Ovary (tissue), 9 donors: ENCODE results near the gene CA10. TPM values are rescaled to one million over a fixed set of nuclear protein-coding genes. Genes with fewer than 3 reads are reported as not detected.

Experiments used
- DNase-seq, 5 donors: peaks; one replicate each; pipeline ENCODE4 v3.0.0-alpha.2; 2019 to 2020
- H3K27ac ChIP-seq, 2 donors: fragments of 200-600 bp; one replicate each; pipeline versions ENCODE4 v1.5.1 to v1.8.0; 2019 to 2022
- H3K27me3 ChIP-seq: fragments of 200-600 bp; one replicate; pipeline ENCODE4 v1.8.0; 2022
- H3K36me3 ChIP-seq: fragments of 200-600 bp; sonication (generic); one replicate; pipeline ENCODE4 v1.5.1; 2019
- H3K4me1 ChIP-seq: one replicate; pipeline ENCODE4 v1.8.1; 2013; ENCODE audit warnings: mild to moderate bottlenecking, moderate library complexity; ENCODE audit not compliant: insufficient read depth
- H3K4me3 ChIP-seq: fragments of 200-600 bp; sonication (generic); one replicate; pipeline ENCODE4 v1.5.1; 2017
- H3K9me3 ChIP-seq, 2 donors: fragments of 200-600 bp in 1 of 2; sonication (generic) in 1 of 2; one replicate each; pipeline versions ENCODE4 v1.5.1 to v1.8.1; 2013 to 2019; ENCODE audit warnings: mild to moderate bottlenecking in 1 of 2, moderate library complexity in 1 of 2
- CTCF ChIP-seq, 3 donors: fragments of 450-650 bp in 2 of 3; fragments of 200-600 bp in 1 of 3; IDR thresholded peaks; one replicate each; pipeline versions ENCODE4 v1.5.1 to v1.8.0; 2016 to 2022; ENCODE audit warnings: antibody characterized with exemption in 3 of 3, mild to moderate bottlenecking in 1 of 3
- EP300 ChIP-seq: sonication (generic); formaldehyde crosslinking; IDR thresholded peaks from one replicate; pipeline ENCODE4 v1.6.1; 2017; ENCODE audit warnings: antibody characterized with exemption
- POLR2A ChIP-seq: fragments of 450-650 bp; IDR thresholded peaks from one replicate; pipeline ENCODE4 v1.6.1; 2017; ENCODE audit warnings: antibody characterized with exemption, mild to moderate bottlenecking, moderate library complexity
- WGBS, 3 donors: extraction: QIAGEN DNeasy Blood & Tissue Kit in 1 of 3; methylation state at CpG; one replicate each; pipeline versions ENCODE4 v1.1.5 to v1.1.7; 2013 to 2017; 5-methylcytosine and 5-hydroxymethylcytosine counted together
- intact Hi-C, 4 donors: fragments of 100-400 bp; cut with DNase I; formaldehyde crosslinking; loops; one replicate each; pipeline versions ENCODE4 v1.11.0 to v1.15.1; 2022 to 2023
- polyA plus RNA-seq, 2 donors: library from polyadenylated mRNA; stranded (reverse); fragments of 200-250 nt in 1 of 2; fragments of 350-450 nt in 1 of 2; fragmentation: Illumina TruSeq in 1 of 2; extraction: RNeasy Lipid Tissue Mini Kit (QIAGEN cat#74804) in 1 of 2; gene quantifications; one replicate each; pipeline ENCODE4 v1.2.3, GENCODE V29; 2013 to 2014
- total RNA-seq, 7 donors: library from RNA; depleted of rRNA in 2 of 7; stranded (reverse); fragments of >200 nt in 2 of 7; fragmentation: NEBNext Ultra II Directional in 3 of 7; extraction: Animal tissue kit (Norgen Biotek cat#: 25700) in 3 of 7; gene quantifications; one replicate each; pipeline versions ENCODE4 v1.1.0 to v1.2.4, GENCODE V29; 2016 to 2023
- donor health status: DM: no; HTN: no; CAD: no; lungs with moderate emphysema.
- donor health status: DM: no; HTN: no; CAD: no.
- donor health status: Bipolar disorder and iron deficiency.
- donor health status: DM: yes; HTN: yes; CAD: no.
- donor health status: DM: no; HTN: no; CAD: no.
- donor health status: DM: yes; HTN: yes; CAD: no.

The CA10 gene
- total and polyA plus RNA-seq, 9 donors: 0.34 to 4.3 (median 1.2) TPM; not detected in 2

GRCh38 chr17:51666971-51667705 is 491.4 kb downstream of the CA10 start:
- Histone ChIP-seq H3K9me3 (no peaks in the 10 kb centered on the region), H3K4me3 (no peak overlapping the region), H3K27me3 (no peaks in the 10 kb centered on the region), H3K4me1 (no peaks in the 10 kb centered on the region), H3K27ac (no peak overlapping the region), H3K36me3 (no peaks in the 10 kb centered on the region)
- TF ChIP-seq POLR2A: no peak
- TF ChIP-seq CTCF (IDR thresholded peaks at IDR 0.05): no peak
- TF ChIP-seq EP300: no peak
- intact Hi-C loops: no loop called here
- 42 to 59% (median 56%) methylated on average over 1 of the region's 1 CpG for WGBS, 3 donors
- no peak for DNase-seq

DNA sequence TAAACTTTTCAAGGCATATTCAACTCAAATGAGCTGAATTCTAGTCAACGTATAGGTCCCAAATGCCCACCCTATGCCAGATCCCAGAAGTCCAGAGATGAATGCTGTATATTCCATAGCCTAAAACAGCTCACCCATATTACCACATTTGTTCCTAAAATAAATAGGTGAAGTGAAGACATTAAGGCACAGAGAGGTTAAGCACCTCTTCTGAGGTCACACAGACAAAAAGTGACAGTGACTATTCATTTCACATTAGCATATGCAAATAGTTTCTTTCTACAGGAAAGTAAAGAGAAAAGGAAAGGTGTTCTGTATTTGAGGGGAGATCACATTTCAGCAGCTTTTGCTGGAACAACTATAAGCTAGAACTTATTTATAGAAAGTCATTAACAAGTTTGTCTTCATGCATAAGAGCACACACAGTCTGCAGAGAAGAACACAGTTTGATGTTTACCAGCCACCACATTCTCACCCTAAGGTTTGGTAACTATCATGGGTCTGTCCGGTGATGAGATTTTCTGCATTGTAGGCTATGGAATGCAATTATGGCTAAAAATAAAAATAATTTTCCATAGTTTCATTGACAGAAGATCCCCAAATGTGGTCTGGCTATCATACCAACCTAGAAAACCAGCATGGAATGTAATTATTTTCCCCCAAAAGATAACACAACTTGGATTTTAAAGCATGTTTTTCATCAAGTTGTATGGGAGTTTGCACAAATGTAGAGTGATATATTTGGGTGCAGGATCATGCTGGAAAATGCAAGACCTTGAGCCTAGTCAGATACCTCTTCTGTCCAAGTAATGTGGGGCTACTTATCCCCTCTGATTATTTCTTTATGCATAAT is 496.1 kb downstream of the CA10 start:
- Histone ChIP-seq H3K36me3 (no peaks in the 10 kb centered on the region), H3K9me3 (no peaks in the 10 kb centered on the region), H3K27ac (no peak overlapping the region), H3K4me3 (no peak overlapping the region), H3K27me3 (no peaks in the 10 kb centered on the region), H3K4me1 (no peaks in the 10 kb centered on the region)
- WGBS, 3 donors: 39 to 58% (median 43%) methylated on average over 2 of the region's 2 CpGs
- no peak for DNase-seq
- intact Hi-C loops: no loop called here
- no peak for TF ChIP-seq CTCF (IDR thresholded peaks at IDR 0.05)
- no peak for TF ChIP-seq POLR2A
- TF ChIP-seq EP300: no peak

- DNase-seq: no peak
- no peak overlapping the region for H3K4me3 ChIP-seq
- H3K27ac ChIP-seq: no peak overlapping the region
- WGBS, 3 donors: 43 to 60% (median 44%) methylated on average over 4 of the region's 4 CpGs
- TF ChIP-seq CTCF (IDR thresholded peaks at IDR 0.05): no peak
- H3K9me3 ChIP-seq: no peaks in the 10 kb centered on the region
- intact Hi-C loops: no loop called here
- no peaks in the 10 kb centered on the region for H3K27me3 ChIP-seq
- H3K36me3 ChIP-seq: no peaks in the 10 kb centered on the region
- no peaks in the 10 kb centered on the region for H3K4me1 ChIP-seq
These were observed 497.1 kb downstream of the CA10 start for GRCh38 chr17:51661403-51661802.

GRCh38 chr17:51660266-51660665 is 498.2 kb downstream of the CA10 start:
- 77 to 79% (median 79%) methylated on average over 4 of the region's 4 CpGs for WGBS, 3 donors
- TF ChIP-seq EP300 (no peak), CTCF (IDR thresholded peaks at IDR 0.05) (no peak), POLR2A (no peak)
- DNase-seq: no peak

More at GRCh38 chr17:51660266-51660665, 498.2 kb downstream of the CA10 start:
- H3K27ac ChIP-seq: no peak overlapping the region
- no peaks in the 10 kb centered on the region for H3K36me3 ChIP-seq
- intact Hi-C loops: no loop called here
- H3K27me3 ChIP-seq: no peaks in the 10 kb centered on the region
- H3K4me3 ChIP-seq: no peak overlapping the region
- H3K4me1 ChIP-seq: no peaks in the 10 kb centered on the region
- H3K9me3 ChIP-seq: no peaks in the 10 kb centered on the region
